GM21786 (cell line): ENCODE measurements around the gene HS1BP3.
A peak's percentile ranks its signal among the peaks of the same experiment; 100 is the strongest.

Source experiments
- ATAC-seq: cut with Tn5 transposase; IDR thresholded peaks from one replicate; pipeline ENCODE4 v1.9.1; 2021; ENCODE audit not compliant: unreplicated experiment

HS1BP3 gene

GRCh38 chr2:20664071-20664390, 13.1 kb upstream of the HS1BP3 start:
- ATAC-seq: no peak

DNA sequence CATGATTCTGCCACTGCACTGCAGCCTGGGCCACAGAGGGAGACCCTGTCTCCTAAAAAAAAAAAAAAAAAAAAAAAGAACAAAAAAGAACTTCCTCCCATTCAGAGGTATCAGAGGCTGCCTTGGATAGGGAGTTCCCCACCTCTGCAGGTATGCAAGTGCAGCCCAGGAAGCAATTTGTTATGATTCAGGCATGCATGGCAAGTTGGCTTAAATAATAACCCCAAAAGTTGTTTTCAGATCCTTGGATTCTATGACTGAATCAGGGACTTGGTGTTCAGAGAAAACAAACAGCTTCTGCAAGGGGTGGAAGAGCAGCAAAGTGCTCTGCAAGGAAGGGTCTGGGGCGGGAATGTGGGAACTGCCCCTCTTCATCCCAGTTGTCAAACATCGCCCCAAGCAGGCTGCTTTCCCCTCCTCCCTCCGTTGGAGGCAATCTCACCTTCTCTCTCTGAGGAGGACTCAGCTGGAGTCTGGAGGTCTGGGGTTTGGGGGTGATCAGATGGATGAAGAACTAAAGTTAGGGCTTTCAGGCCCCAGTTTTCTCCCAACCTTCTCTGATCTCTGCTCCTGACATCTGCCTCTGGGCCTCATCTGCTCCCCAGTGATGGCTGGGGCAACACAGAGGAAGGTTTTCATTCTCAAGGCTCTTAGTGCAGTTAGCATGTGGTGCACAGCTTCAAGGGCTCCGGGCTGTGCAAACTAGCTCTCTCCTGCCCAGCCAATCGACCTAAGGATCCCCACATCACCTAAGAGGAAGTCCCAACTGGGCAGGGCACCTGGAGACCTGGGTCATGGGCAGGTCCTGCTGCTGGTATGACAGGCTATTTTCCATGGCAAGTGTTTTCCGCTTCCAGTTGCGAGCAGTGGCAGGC, 12.5 kb upstream of the HS1BP3 start:
- no peak for ATAC-seq

- ATAC-seq: no peak
These were observed 11.5 kb upstream of the HS1BP3 start for GRCh38 chr2:20662308-20662937.

GRCh38 chr2:20661421-20662307, 10.8 kb upstream of the HS1BP3 start:
- peak; percentile 67 for ATAC-seq

DNA sequence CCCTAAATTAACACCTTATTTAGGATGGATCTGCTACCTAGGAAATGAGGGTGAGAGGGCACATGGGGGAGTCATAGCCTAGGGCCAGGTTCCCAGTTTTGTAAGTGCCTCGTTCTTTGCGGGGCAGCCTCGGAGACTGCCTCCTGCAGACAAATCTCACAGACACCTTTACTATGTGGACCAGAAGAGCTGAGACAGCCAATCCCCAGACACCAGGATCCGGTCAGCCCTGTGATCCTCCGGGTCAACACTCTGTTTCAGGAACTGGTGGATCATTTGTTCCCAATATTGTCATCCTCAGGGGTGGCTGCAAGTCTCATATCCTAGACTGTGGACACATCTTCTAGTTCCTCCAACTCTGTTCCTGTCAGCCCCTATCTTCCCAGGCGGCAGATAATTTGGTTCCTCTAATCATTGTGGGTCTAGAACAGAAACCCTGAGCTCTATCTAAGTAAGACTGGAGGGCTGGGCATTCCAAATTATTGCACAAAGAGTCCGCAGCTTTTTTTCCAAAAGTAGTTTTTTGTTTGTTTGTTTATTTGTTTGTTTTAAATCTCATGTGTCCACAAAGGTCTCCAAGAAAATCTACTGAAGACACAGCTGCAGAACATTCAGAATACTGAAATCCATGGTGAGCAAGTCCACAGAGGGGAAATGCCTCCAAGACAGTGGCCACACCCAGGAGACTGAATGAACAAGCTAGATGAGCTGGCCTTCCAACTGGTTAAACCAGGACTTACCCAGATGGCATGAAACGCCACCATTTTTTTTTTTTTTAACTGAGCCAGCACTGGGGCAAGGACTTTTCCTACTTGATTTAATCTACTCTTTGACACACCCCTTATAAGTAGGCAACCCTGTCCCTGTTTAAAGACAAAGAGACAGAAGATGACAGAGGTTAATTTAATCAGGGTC, 9.9 kb upstream of the HS1BP3 start:
- ATAC-seq: no peak

DNA sequence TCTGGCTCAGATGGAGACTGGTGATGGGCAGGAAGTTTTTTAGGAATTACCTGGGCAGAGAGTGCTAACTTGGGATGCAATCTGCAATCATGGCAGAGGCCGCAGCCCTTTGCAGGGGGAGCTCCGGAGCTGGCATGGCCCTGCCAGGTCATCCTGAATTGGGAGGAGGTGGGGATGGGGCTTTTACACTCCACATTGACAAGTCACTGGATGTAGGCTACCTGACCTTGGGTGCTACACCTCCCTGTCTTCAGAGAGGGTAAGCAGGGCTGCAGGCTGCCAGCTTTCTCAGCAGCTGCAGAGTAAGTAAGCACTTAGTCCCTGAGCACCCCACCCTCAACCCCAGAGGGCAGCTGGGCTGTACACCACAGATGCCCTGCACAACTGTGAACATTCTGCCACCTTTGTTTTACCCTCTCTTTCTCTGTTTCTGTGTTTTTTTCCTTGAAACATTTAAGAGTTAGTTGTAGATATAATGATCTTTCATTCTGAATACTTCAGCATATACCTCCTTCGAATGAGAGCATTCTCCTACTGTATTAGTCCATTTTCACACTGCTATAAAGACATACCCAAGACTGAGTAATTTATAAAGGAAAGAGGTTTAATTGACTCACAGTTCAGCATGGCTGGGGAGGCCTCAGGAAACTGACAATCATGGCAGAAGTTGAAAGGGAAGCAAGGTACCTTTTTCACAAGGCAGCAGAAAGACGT, 6.8 kb upstream of the HS1BP3 start:
- no peak for ATAC-seq

DNA sequence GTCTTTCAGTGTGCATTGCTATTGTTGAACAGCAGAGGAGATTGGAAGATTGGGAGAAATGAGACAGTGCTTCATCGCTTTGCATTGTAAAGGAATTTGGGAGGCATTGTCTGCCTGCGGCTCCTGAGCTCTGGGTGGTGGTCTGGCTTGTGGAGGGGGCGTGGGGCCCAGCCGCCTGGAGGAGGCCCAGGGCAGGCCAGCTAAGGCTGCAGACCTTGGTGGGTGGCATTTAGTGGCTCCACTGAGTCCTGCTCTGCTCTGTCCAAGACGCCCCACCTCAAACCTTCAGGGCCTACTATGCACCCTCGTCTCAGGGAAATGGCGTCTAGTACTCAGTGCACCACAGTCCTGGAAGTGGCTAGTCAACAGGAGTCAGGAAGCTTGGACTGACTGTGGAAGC, 5.7 kb upstream of the HS1BP3 start:
- ATAC-seq: no peak

DNA sequence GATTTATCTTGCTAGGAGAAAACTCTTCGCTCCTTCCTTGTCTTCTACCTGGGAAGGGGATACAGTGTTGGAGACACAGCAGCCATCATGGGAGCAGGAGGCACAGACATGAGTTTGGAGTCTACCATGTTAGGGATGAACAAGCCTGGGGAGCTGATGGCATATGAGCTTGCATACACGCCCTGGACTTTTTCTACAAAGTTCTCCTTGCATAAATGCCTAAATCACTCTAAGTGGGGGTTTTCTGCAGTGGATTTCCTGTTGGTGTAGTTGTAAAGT, 3.6 kb upstream of the HS1BP3 start:
- ATAC-seq: no peak

GRCh38 chr2:20653695-20654534, 3.0 kb upstream of the HS1BP3 start:
- ATAC-seq: no peak

GRCh38 chr2:20652673-20653575, 2.0 kb upstream of the HS1BP3 start:
- no peak for ATAC-seq

DNA sequence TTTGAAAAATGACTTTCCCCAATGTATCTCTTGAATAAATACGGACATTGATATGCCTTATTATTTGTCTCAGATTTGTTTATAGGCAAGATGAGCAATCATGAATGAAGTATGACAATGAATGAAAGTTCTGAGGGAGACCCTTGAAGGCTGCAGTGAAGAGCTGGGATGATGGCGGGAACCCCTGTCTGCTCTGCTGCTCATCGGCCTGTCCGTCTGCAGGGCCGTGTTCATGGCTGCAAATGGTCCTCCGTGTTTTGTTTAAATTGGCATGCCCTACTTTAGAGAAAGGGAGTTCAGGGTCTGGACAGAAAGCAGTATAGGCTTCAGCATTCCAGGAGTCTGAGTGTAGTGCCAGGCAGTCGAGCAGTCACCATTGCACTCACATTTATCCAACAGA, 1.2 kb upstream of the HS1BP3 start:
- no peak for ATAC-seq

DNA sequence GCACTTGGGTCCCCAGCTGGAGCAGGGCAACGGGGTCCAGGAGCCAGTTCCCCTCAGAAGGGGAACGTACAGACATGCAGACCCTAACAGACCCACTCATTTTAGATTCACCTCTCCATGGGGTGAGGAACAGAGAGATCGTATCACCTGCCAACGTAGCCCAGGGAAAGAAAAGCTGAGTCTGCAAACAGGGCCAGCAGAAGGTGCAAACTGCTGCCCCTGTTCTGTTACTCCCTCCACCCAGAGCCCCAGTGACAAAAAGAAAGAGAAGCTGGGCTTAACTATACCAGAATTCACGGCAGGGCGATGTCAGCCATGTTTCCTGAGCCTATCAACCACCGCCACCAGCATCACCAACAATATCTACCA, 817 bp upstream of the HS1BP3 start:
- no peak for ATAC-seq

DNA sequence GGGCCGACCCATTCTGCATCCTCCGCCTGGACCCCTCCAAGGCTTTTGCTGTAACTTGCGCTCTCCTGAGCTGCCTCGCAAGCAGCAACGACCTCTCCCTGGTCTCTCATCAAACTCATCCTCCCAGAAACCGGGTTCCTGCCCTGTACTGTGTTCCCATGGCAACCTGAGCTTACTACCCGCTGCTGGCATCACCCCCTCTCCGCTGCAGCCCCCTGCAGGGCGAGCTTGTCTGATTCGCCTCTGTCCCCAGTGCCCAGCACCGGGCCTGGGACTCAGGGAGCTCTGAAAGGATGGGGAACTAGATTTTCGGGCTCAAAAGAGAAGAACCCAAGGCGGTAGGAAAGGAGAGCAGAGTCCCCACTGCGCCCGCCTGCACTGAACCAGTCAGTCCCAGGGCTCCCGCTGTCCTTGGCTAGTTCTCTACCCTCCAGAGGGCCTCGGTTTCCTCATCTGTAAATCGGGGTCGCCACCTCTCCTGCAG, 463 bp downstream of the HS1BP3 start:
- peak; percentile 11 for ATAC-seq

- no peak for ATAC-seq
These were observed 922 bp downstream of the HS1BP3 start for GRCh38 chr2:20649976-20650375.

DNA sequence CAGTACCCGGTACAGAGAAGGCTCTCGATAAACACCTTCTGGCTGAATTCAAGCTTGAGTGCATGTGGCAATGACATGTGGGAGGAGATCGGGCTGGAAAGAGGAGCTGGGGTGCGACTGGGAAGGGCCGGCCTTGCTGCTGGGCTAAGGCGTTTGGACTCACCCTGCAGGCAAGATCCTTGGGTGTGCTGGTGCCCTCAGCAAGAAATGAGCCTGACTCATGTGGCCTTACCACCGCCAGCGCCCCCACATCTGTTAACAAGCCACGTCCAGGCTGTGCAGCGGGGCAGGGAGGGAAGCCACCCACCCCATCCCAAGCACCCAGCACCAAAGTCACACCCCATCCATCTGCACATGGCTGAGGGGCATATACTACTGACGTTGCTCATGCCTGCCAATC, 1.3 kb downstream of the HS1BP3 start:
- no peak for ATAC-seq

- ATAC-seq: no peak
These were observed 2.1 kb downstream of the HS1BP3 start for GRCh38 chr2:20648831-20649230.

DNA sequence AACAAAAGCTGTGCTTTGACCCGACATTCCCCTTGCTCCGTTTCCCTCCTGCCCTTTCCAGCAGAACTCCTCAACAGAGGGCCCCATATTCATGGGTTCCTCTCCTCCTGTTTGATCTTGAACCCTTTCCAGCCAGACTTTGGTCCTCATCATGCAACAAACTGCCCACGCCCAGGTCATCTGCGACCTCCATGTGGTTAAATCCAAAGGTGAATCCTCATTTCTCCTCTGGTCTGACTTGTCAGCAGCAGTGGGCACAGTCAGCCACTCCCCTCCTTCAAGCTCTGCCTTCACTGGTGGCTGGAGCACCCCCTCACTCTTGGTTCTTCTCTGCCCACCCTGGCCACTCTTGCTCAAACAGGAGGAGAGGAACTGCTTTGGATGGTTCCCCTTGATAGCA, 2.7 kb downstream of the HS1BP3 start:
- ATAC-seq: no peak

DNA sequence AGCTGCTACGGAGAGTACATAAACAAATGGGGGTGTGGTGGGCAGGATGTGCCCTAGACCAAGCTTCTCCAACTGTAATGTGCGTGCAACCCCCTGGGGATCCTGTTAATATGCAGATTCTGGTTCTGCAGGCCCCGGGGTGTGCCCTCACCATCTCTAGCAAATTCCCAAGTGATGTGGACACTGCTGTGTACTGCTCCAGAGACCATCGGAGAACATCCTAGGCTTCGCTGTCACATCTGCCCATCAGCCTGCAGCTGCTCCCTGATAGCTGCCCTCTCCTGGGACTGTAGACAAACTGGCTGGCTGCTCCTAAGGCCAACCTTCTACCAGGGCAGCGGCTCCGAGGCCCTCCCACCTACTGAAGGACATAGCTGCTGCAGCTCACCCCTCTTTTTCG, 3.2 kb downstream of the HS1BP3 start:
- ATAC-seq: no peak
